GM19397 (cell line): ENCODE data around the gene FILIP1L.
"Not testable (repeated sequence)": the region's sequence is repeated elsewhere in the genome, so short reads cannot be mapped to it uniquely, and the experiment has no call there.

Source experiments
- ATAC-seq: cut with Tn5 transposase; IDR thresholded peaks from one replicate; pipeline ENCODE4 v1.9.1; 2021; ENCODE audit warnings: mild to moderate bottlenecking, moderate library complexity; ENCODE audit not compliant: unreplicated experiment

The FILIP1L gene

DNA sequence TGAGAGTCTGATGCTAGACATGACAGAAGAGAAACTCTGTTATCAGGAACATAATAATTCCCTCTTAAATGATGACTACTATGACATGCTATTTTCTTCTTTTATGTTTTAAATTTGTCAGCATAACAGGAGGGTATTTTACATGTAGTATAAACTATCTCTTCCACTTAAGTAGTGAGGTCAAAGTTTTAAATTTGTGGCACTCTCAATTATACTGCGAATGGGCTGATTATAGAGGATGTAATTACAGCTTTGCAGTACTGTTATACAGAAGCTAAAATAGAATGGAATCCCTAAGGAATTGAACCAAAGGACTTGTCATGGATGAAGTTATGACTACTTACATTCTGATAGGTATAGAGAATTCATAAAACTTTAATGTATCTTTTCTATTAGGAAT lies 262.3 kb downstream of the FILIP1L start:
- no peak for ATAC-seq

- ATAC-seq, result no peak
These were observed 263.7 kb downstream of the FILIP1L start for GRCh38 chr3:99850608-99851007.

- ATAC-seq, result no peak
These were observed 265.9 kb downstream of the FILIP1L start for GRCh38 chr3:99848433-99848832.

DNA sequence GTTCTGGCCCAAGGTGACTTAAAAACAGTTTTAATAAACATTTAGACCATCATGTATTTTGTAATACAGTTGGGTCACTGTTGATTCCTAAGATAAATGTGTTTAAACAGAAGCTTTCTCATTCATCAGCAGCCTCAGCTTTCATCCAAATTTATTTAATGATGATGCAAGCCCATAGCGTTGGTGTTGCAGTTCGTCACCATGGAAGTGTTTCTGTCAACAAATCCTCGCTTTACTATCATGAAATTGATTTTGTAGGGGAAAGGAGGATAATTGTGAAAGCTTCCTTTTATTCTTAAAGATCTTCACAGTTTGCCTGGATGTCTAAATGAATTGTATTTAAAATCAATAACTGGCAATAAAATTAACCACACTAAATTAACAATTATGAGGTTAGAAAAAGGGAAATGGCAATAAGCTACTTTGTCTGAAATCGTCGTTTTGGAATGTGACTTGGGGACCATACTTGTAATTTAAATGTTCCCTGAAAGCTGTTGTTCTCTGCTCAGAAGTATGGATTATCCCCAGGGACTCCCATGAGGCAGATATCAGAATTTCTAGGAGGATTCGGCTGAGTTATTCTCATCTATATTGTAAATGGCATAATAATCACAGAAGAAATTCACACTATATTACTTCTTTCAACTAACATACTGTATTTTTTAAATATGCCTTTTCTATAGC lies 267.7 kb downstream of the FILIP1L start:
- ATAC-seq, result no peak

DNA sequence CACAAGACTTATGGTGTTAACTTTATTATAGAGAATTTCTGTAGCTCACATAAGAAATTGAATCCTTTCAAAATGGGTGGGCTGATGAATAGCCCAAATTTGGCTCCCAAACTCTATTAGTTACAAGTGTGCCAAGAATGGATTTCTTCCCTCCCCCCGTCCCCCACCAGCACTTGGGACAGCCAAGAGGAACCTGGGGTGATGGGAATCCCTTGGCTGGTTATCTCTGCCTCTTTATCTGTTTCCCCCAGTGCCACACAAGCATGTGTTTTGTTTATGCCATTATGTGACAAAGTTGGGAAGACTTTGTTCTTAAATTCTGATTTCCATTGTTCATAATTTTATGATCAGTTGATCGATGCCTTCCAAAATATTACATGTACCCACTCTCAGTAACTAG lies 268.3 kb downstream of the FILIP1L start:
- no peak for ATAC-seq

DNA sequence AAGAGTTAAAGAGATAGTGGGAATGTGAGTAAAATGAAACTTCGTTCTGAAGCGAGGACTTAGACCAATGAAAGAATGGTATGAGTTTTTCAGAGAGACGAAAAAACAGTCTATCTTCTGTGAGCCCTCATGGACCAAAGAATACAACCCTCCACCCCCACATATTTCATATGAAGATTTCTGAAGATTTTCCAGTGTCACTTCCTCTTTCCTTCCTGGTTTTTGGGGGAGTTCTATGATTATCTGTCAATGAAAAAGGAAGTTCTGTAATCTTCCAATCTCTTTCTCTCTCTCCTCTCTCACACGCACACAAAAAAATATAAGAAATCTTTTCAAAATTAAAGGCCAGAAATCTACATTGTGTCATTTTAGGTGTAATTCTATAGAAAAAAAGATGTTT lies 269.0 kb downstream of the FILIP1L start:
- no peak for ATAC-seq

DNA sequence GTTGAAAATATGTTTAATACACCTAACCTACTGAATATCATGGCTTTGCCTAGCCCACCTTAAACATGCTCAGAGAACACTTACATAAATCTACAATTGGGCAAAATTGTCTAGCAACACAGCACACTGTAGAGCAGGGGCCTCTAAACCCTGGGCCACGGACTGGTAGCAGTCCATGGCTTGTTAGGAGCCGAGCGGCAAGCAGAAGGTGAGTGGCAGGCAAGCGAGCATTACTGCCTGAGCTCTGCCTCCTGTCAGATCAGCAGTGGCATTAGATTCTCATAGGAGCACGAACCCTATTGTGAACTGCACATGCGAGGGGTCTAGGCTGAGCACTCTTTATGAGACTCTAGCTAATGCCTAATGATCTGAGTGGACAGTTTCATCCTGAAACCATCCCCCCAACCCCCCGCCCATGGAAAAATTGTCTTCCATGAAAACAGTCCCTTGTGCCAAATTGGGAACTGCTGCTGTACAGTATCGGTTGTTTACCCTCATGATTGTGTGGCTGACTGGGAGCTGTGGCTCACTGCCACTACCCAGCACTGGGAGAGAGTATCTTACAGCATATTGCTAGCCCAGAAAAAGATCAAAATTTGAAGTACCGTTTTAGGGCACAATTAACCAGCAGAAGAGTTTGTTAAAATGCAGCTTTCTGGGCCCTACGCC lies 270.6 kb downstream of the FILIP1L start:
- no peak for ATAC-seq

GRCh38 chr3:99842826-99843589 lies 271.3 kb downstream of the FILIP1L start:
- no peak for ATAC-seq

DNA sequence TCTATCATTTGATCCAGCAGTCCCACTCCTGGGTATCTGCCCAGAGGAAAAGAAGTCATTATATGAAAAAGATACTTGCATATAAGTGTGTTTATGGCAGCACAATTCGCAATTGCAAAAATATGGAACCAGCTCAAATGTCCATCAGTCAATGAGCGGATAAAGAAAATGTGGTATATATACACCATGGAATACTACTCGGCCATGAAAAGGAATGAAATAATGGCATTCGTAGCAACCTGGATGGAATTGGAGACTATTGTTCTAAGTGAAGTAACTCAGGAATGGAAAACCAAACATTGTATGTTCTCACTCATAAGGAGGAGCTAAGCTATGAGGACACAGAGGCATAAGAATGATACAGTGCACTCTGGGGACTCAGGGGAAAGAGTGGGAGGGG lies 272.4 kb downstream of the FILIP1L start:
- not testable (repeated sequence) for ATAC-seq

- ATAC-seq, result no peak
These were observed 274.7 kb downstream of the FILIP1L start for GRCh38 chr3:99839613-99840012.

DNA sequence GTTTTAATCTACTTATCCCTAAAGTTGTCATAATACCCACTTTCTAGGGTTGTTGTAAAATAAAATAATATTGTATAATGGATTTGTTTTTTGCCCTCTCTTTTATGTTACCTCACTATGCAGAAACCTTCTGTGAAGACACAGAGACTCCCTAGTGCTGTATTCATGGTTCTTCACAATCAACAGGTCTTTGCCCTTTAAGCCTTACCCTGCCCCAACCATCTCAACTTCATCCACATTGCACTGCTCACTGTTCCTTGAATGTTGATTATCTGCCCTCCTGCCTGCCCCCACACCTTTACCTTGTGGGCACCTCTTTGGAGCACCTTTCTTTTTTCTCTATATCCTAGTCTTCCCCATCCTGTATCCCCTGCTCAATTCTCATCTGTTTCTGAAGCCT lies 275.5 kb downstream of the FILIP1L start:
- no peak for ATAC-seq

GRCh38 chr3:99837715-99838114 lies 276.6 kb downstream of the FILIP1L start:
- no peak for ATAC-seq

DNA sequence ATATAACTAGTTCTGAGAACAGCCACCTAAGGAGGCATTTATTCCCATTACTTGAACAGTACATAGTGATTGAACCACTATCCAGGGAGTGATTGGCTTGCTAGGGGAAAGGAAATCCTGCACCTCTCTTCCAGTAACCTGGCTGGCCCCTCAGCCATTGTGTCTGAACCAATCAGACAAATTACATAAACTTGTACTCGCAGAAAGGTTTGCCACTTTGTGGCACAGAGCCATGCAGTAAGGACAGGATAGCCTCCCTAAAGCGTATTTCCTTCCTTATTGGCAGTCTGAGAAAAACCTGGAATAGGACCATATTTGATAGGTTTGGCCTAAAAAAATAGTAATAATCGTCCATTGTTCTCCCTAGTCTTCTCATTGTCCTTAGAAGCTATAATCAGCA lies 277.6 kb downstream of the FILIP1L start:
- no peak for ATAC-seq

GRCh38 chr3:99834211-99834957 lies 279.9 kb downstream of the FILIP1L start:
- no peak for ATAC-seq

DNA sequence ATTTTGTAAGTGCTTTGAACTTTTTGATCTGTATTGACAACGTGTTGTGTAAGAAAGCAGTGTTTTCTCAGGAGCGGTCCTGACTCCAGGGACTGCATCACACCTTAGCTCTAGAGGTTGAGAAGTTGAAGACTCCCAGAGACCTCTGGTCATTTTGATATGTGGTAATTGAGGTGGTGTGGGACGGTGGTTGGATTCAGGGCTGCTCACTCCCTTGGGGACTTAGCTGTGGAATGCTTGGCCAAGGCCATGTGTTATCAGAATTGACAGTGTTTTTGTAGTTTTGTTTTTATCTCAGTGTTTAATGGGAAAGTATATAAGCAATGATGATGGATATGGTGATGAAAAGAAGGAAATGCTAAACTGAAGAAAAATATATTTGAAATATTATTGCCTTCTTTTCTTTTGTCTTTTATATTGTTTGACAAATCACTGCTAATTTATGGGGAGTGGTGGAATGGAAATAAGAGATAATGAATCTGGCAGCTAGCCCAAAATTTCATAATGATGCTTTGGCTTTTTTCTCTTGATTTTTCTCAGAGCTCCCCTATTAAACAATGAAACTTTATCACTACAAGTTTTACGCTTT lies 280.6 kb downstream of the FILIP1L start:
- ATAC-seq, result no peak

DNA sequence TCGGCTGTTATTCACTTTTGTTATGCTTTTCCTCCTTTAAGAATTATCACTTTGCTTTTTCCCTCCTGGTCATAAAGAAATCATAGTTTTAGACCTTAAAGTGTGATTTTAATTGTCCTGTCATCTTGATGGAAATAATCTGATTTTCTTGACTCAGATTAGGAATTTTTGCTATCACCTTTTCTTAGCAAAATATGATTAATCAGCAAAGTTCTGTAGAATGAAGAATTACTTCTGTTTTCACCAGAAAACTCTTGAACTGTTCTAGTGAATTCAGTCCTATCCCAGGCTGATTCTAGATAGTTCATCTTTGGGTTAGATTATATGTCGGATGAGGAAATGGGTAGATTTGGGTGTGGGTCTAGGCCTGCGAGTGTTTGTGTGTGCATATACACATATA lies 284.5 kb downstream of the FILIP1L start:
- no peak for ATAC-seq

- no peak for ATAC-seq
These were observed 289.2 kb downstream of the FILIP1L start for GRCh38 chr3:99825004-99825640.

GRCh38 chr3:99823723-99824711 lies 290.3 kb downstream of the FILIP1L start:
- ATAC-seq, result no peak

GRCh38 chr3:99818818-99819217 lies 295.5 kb downstream of the FILIP1L start:
- no peak for ATAC-seq
